Measurements from ENCODE around the gene USP31.

USP31 gene

GRCh38 chr16:23055481-23055880 is 93.8 kb downstream of the USP31 start:
- H3K4me3 ChIP-seq (ENCODE audit: low read depth in 1 of 2, low read length in 2 of 2): no peak overlapping the region
- no peak overlapping the region for H3K27ac ChIP-seq (ENCODE audit: low read depth, low read length)
- H3K4me1 ChIP-seq (ENCODE audit: control insufficient read depth in 1 of 2, insufficient read depth in 2 of 2, low read length in 2 of 2): peaks cover 0 to under 1% of the 10 kb centered on the region in 2 donors
- no peaks in the 10 kb centered on the region for H3K9me3 ChIP-seq (ENCODE audit: control insufficient read depth in 1 of 2, low read length in 2 of 2)
- peaks cover 0 to 16% of the 10 kb centered on the region in 2 donors for H3K27me3 ChIP-seq (ENCODE audit: control insufficient read depth in 1 of 2, insufficient read depth in 2 of 2, low read length in 2 of 2)
- no peaks in the 10 kb centered on the region for H3K36me3 ChIP-seq (ENCODE audit: control insufficient read depth in 1 of 2, insufficient read depth in 2 of 2, low read length in 2 of 2)
- no peak overlapping the region for H3K9ac ChIP-seq (ENCODE audit: low read depth in 1 of 2, low read length in 2 of 2)

- Histone ChIP-seq H3K27me3 (ENCODE audit: control insufficient read depth in 1 of 2, insufficient read depth in 2 of 2, low read length in 2 of 2) (peaks cover 4 to 12% of the 10 kb centered on the region in 2 donors), H3K36me3 (ENCODE audit: control insufficient read depth in 1 of 2, insufficient read depth in 2 of 2, low read length in 2 of 2) (no peaks in the 10 kb centered on the region), H3K27ac (ENCODE audit: low read depth, low read length) (no peak overlapping the region), H3K4me3 (ENCODE audit: low read depth in 1 of 2, low read length in 2 of 2) (no peak overlapping the region), H3K4me1 (ENCODE audit: control insufficient read depth in 1 of 2, insufficient read depth in 2 of 2, low read length in 2 of 2) (no peaks in the 10 kb centered on the region), H3K9me3 (ENCODE audit: control insufficient read depth in 1 of 2, low read length in 2 of 2) (no peaks in the 10 kb centered on the region), H3K9ac (ENCODE audit: low read depth in 1 of 2, low read length in 2 of 2) (no peak overlapping the region)
Observed at GRCh38 chr16:23052908-23053580, 96.2 kb downstream of the USP31 start.

DNA sequence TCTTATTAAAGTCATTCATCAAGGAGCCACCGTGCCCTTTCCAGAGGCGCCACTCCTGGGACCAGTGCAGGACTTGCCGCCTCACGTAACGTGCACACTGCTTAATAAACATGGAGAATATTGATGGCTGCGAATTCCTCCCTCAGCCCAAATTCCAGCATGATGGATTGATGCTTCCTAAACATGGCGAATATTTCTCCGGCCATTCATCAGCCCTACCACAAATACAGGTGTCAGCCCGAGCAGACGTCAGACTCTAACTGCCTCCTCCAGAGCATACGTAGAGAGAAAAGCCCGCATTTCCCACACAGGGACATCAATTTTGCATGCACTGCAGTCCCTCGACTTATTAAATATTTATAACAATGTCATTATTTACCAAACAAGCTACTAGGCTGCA is 97.0 kb downstream of the USP31 start:
- Histone ChIP-seq H3K9ac (ENCODE audit: low read depth in 1 of 2, low read length in 2 of 2) (no peak overlapping the region), H3K4me3 (ENCODE audit: low read depth in 1 of 2, low read length in 2 of 2) (no peak overlapping the region), H3K9me3 (ENCODE audit: control insufficient read depth in 1 of 2, low read length in 2 of 2) (no peaks in the 10 kb centered on the region), H3K36me3 (ENCODE audit: control insufficient read depth in 1 of 2, insufficient read depth in 2 of 2, low read length in 2 of 2) (no peaks in the 10 kb centered on the region), H3K27me3 (ENCODE audit: control insufficient read depth in 1 of 2, insufficient read depth in 2 of 2, low read length in 2 of 2) (peaks cover 12% of the 10 kb centered on the region in 2 donors), H3K4me1 (ENCODE audit: control insufficient read depth in 1 of 2, insufficient read depth in 2 of 2, low read length in 2 of 2) (no peaks in the 10 kb centered on the region), H3K27ac (ENCODE audit: low read depth, low read length) (no peak overlapping the region)

- H3K9ac ChIP-seq (ENCODE audit: low read depth in 1 of 2, low read length in 2 of 2): no peak overlapping the region
- no peaks in the 10 kb centered on the region for H3K9me3 ChIP-seq (ENCODE audit: control insufficient read depth in 1 of 2, low read length in 2 of 2)
- H3K4me3 ChIP-seq (ENCODE audit: low read depth in 1 of 2, low read length in 2 of 2): no peak overlapping the region
- H3K4me1 ChIP-seq (ENCODE audit: control insufficient read depth in 1 of 2, insufficient read depth in 2 of 2, low read length in 2 of 2): no peaks in the 10 kb centered on the region
- H3K27ac ChIP-seq (ENCODE audit: low read depth, low read length): no peak overlapping the region
- H3K36me3 ChIP-seq (ENCODE audit: control insufficient read depth in 1 of 2, insufficient read depth in 2 of 2, low read length in 2 of 2): no peaks in the 10 kb centered on the region
- peaks cover 12% of the 10 kb centered on the region in 2 donors for H3K27me3 ChIP-seq (ENCODE audit: control insufficient read depth in 1 of 2, insufficient read depth in 2 of 2, low read length in 2 of 2)
Observed at GRCh38 chr16:23051587-23051986, 97.7 kb downstream of the USP31 start.

DNA sequence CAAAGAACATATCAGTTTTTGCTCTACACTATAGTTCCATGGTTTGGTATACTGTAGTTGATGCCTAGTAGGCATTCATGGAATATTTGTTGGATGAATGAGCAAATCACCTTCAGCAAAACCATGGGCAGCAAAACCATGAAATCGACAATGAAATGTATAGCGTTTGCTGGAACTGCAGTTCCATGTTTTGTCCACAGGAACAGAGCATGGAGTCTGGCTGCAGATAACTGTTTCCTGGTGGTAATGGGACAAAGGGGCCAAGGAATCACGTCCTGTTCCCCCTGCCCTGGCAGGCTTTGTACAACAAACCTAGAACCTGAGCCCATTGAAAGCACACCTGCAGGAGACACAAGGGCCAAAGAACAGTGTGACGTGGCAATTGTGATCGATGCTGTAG is 101.1 kb downstream of the USP31 start:
- no peak overlapping the region for H3K4me3 ChIP-seq (ENCODE audit: low read depth in 1 of 2, low read length in 2 of 2)
- no peaks in the 10 kb centered on the region for H3K4me1 ChIP-seq (ENCODE audit: control insufficient read depth in 1 of 2, insufficient read depth in 2 of 2, low read length in 2 of 2)
- H3K27ac ChIP-seq (ENCODE audit: low read depth, low read length): no peak overlapping the region
- no peaks in the 10 kb centered on the region for H3K36me3 ChIP-seq (ENCODE audit: control insufficient read depth in 1 of 2, insufficient read depth in 2 of 2, low read length in 2 of 2)
- H3K9ac ChIP-seq (ENCODE audit: low read depth in 1 of 2, low read length in 2 of 2): no peak overlapping the region
- peaks cover 12% of the 10 kb centered on the region in 2 donors for H3K27me3 ChIP-seq (ENCODE audit: control insufficient read depth in 1 of 2, insufficient read depth in 2 of 2, low read length in 2 of 2)
- no peaks in the 10 kb centered on the region for H3K9me3 ChIP-seq (ENCODE audit: control insufficient read depth in 1 of 2, low read length in 2 of 2)

DNA sequence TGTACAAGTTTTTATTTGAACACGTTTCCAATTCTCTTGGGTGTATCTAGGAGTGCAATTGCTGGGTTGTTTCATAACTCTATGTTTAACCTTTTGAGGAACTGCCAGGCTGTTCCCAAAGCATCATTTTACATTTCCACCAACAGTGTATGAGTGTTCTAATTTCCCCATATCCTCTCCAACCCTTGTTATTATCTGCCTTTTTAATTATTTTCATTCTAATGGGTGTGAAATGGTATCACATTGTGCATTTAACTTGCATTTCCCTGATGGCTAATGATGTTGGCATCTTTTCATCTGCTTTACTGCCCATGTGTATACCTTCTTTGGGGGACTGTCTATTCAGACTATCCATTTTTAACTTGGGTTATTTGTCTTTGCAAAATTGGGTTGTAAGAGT is 104.2 kb downstream of the USP31 start:
- H3K9me3 ChIP-seq (ENCODE audit: control insufficient read depth in 1 of 2, low read length in 2 of 2): no peaks in the 10 kb centered on the region

GRCh38 chr16:23040246-23040645 is 109.0 kb downstream of the USP31 start:
- no peaks in the 10 kb centered on the region for H3K36me3 ChIP-seq (ENCODE audit: control insufficient read depth in 1 of 2, insufficient read depth in 2 of 2, low read length in 2 of 2)
- no peak overlapping the region for H3K27ac ChIP-seq (ENCODE audit: low read depth, low read length)
- no peak overlapping the region for H3K9ac ChIP-seq (ENCODE audit: low read depth in 1 of 2, low read length in 2 of 2)

More for the DNA sequence above, 104.2 kb downstream of the USP31 start:
- Histone ChIP-seq H3K4me3 (ENCODE audit: low read depth in 1 of 2, low read length in 2 of 2) (no peak overlapping the region), H3K27ac (ENCODE audit: low read depth, low read length) (no peak overlapping the region), H3K36me3 (ENCODE audit: control insufficient read depth in 1 of 2, insufficient read depth in 2 of 2, low read length in 2 of 2) (no peaks in the 10 kb centered on the region), H3K27me3 (ENCODE audit: control insufficient read depth in 1 of 2, insufficient read depth in 2 of 2, low read length in 2 of 2) (peaks cover 0 to 12% of the 10 kb centered on the region in 2 donors), H3K4me1 (ENCODE audit: control insufficient read depth in 1 of 2, insufficient read depth in 2 of 2, low read length in 2 of 2) (no peaks in the 10 kb centered on the region), H3K9ac (ENCODE audit: low read depth in 1 of 2, low read length in 2 of 2) (no peak overlapping the region)

GRCh38 chr16:23039118-23039517 is 110.1 kb downstream of the USP31 start:
- no peaks in the 10 kb centered on the region for H3K36me3 ChIP-seq (ENCODE audit: control insufficient read depth in 1 of 2, insufficient read depth in 2 of 2, low read length in 2 of 2)
- no peak overlapping the region for H3K9ac ChIP-seq (ENCODE audit: low read depth in 1 of 2, low read length in 2 of 2)
- no peaks in the 10 kb centered on the region for H3K27me3 ChIP-seq (ENCODE audit: control insufficient read depth in 1 of 2, insufficient read depth in 2 of 2, low read length in 2 of 2)
- no peak overlapping the region for H3K27ac ChIP-seq (ENCODE audit: low read depth, low read length)
- H3K4me1 ChIP-seq (ENCODE audit: control insufficient read depth in 1 of 2, insufficient read depth in 2 of 2, low read length in 2 of 2): no peaks in the 10 kb centered on the region
- no peaks in the 10 kb centered on the region for H3K9me3 ChIP-seq (ENCODE audit: control insufficient read depth in 1 of 2, low read length in 2 of 2)
- H3K4me3 ChIP-seq (ENCODE audit: low read depth in 1 of 2, low read length in 2 of 2): no peak overlapping the region

More at GRCh38 chr16:23040246-23040645, 109.0 kb downstream of the USP31 start:
- Histone ChIP-seq H3K4me1 (ENCODE audit: control insufficient read depth in 1 of 2, insufficient read depth in 2 of 2, low read length in 2 of 2) (no peaks in the 10 kb centered on the region), H3K27me3 (ENCODE audit: control insufficient read depth in 1 of 2, insufficient read depth in 2 of 2, low read length in 2 of 2) (no peaks in the 10 kb centered on the region), H3K9me3 (ENCODE audit: control insufficient read depth in 1 of 2, low read length in 2 of 2) (no peaks in the 10 kb centered on the region), H3K4me3 (ENCODE audit: low read depth in 1 of 2, low read length in 2 of 2) (no peak overlapping the region)

- no peaks in the 10 kb centered on the region for H3K4me1 ChIP-seq (ENCODE audit: control insufficient read depth in 1 of 2, insufficient read depth in 2 of 2, low read length in 2 of 2)
- no peaks in the 10 kb centered on the region for H3K36me3 ChIP-seq (ENCODE audit: control insufficient read depth in 1 of 2, insufficient read depth in 2 of 2, low read length in 2 of 2)
- no peaks in the 10 kb centered on the region for H3K27me3 ChIP-seq (ENCODE audit: control insufficient read depth in 1 of 2, insufficient read depth in 2 of 2, low read length in 2 of 2)
- H3K27ac ChIP-seq (ENCODE audit: low read depth, low read length): no peak overlapping the region
- H3K4me3 ChIP-seq (ENCODE audit: low read depth in 1 of 2, low read length in 2 of 2): no peak overlapping the region
- no peak overlapping the region for H3K9ac ChIP-seq (ENCODE audit: low read depth in 1 of 2, low read length in 2 of 2)
- peaks cover 6 to 8% of the 10 kb centered on the region in 2 donors for H3K9me3 ChIP-seq (ENCODE audit: control insufficient read depth in 1 of 2, low read length in 2 of 2)
Observed at GRCh38 chr16:23035240-23035639, 114.0 kb downstream of the USP31 start.

DNA sequence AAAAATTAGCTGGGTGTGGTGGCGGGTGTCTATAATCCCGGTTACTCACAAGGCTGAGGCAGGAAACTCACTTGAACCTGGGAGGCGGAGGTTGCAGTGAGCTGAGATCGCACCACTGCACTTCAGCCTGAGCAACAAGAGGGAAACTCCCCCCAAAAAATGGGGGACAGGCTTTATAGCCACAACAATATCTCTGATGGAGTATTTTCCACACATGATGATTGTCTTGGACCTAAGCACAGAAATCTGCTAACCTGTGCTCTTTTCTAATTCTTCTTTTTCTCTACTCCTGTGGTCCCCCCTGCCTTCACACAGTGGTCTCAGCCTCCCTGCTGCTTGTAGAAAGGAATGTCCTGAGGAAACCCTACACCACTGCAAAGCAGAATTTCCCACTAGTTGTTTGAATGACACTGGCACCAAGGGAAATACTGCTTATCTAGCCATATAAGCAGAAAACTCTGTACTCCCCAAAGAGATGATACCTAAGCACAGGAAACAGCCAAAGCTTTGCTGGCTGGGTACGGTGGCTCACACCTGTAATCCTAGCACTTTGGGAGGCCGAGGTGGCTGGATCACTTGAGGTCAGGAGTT is 117.6 kb downstream of the USP31 start:
- Histone ChIP-seq H3K9ac (ENCODE audit: low read depth in 1 of 2, low read length in 2 of 2) (no peak overlapping the region), H3K36me3 (ENCODE audit: control insufficient read depth in 1 of 2, insufficient read depth in 2 of 2, low read length in 2 of 2) (no peaks in the 10 kb centered on the region), H3K4me1 (ENCODE audit: control insufficient read depth in 1 of 2, insufficient read depth in 2 of 2, low read length in 2 of 2) (no peaks in the 10 kb centered on the region), H3K27ac (ENCODE audit: low read depth, low read length) (no peak overlapping the region), H3K9me3 (ENCODE audit: control insufficient read depth in 1 of 2, low read length in 2 of 2) (peaks cover 6 to 8% of the 10 kb centered on the region in 2 donors), H3K27me3 (ENCODE audit: control insufficient read depth in 1 of 2, insufficient read depth in 2 of 2, low read length in 2 of 2) (no peaks in the 10 kb centered on the region), H3K4me3 (ENCODE audit: low read depth in 1 of 2, low read length in 2 of 2) (no peak overlapping the region)

Data from duodenal mucosa (tissue), 2 donors.